BE2C (cell line): ENCODE measurements around the gene PRKN.

Experiments used
- DNase-seq: peaks from one replicate; pipeline ENCODE4 v3.0.0-alpha.2; 2020
- H3K27me3 ChIP-seq: fragments of 250-450 bp; sonication (Bioruptor Pico); 2 replicates; pipeline ENCODE4 v1.5.1; 2020; ENCODE audit warnings: mild to moderate bottlenecking
- H3K36me3 ChIP-seq: fragments of 250-450 bp; sonication (Bioruptor Pico); 2 replicates; pipeline ENCODE4 v1.5.1; 2020; ENCODE audit warnings: mild to moderate bottlenecking
- H3K4me1 ChIP-seq: fragments of 250-450 bp; sonication (Bioruptor Pico); 2 replicates; pipeline ENCODE4 v1.5.1; 2020
- H3K4me3 ChIP-seq: 2 replicates; pipeline ENCODE4 v1.5.1; 2011; ENCODE audit warnings: low read depth, low read length
- H3K9me3 ChIP-seq: fragments of 250-450 bp; sonication (Bioruptor Pico); 2 replicates; pipeline ENCODE4 v1.5.1; 2020
- TF ChIP-seq, protein P1 (sequence below): IDR thresholded peaks from 2 replicates; pipeline ENCODE4 v1.5.1; 2012; ENCODE audit warnings: mild to moderate bottlenecking, low read depth, low read length

PRKN gene

DNA sequence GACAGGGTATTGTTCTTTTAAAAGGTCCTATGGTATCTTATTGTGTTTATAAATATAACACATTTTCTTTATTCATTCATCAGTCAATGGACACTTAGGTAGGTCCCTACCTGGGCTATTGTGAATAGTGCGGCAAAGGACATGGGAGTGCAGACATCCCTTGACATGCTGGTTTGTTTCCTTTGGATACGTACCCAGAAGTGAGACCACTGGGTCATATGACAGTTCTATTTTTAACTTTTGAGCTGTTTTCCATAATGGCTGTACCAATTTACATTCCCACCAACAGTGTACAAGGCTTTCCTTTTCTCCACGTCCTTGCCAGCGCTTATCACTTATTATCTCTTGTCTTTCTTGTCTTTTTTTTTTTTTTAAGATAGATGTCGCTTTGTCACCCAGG lies 627.5 kb downstream of the PRKN start:
- no peaks in the 10 kb centered on the region for H3K9me3 ChIP-seq
- TF ChIP-seq, protein P1, sequence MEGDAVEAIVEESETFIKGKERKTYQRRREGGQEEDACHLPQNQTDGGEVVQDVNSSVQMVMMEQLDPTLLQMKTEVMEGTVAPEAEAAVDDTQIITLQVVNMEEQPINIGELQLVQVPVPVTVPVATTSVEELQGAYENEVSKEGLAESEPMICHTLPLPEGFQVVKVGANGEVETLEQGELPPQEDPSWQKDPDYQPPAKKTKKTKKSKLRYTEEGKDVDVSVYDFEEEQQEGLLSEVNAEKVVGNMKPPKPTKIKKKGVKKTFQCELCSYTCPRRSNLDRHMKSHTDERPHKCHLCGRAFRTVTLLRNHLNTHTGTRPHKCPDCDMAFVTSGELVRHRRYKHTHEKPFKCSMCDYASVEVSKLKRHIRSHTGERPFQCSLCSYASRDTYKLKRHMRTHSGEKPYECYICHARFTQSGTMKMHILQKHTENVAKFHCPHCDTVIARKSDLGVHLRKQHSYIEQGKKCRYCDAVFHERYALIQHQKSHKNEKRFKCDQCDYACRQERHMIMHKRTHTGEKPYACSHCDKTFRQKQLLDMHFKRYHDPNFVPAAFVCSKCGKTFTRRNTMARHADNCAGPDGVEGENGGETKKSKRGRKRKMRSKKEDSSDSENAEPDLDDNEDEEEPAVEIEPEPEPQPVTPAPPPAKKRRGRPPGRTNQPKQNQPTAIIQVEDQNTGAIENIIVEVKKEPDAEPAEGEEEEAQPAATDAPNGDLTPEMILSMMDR: no peak
- no peaks in the 10 kb centered on the region for H3K27me3 ChIP-seq

DNA sequence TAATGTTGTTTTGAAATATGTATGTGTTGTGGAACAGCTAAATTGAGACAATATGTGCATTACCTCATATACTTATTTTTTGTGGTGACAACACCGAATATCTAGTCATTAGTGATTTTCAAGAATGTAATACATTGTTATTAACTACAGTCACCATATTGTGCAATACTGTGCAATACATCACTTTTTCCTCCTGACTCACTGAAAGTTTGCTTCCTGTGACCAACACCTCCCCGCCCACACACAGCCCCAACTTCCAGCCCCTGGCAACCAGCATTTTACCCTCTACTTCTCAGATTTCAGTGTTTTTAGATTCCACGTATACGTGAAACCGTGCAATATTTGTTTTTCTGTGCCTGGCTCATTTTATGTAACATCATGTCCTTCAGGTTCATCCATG lies 627.9 kb downstream of the PRKN start:
- Histone ChIP-seq H3K4me1 (no peaks in the 10 kb centered on the region), H3K27me3 (no peaks in the 10 kb centered on the region), H3K36me3 (no peaks in the 10 kb centered on the region), H3K9me3 (no peaks in the 10 kb centered on the region), H3K4me3 (no peak overlapping the region)
- no peak for DNase-seq
- TF ChIP-seq, protein P1: no peak

More for the DNA sequence above, 627.5 kb downstream of the PRKN start:
- Histone ChIP-seq H3K36me3 (no peaks in the 10 kb centered on the region), H3K4me3 (no peak overlapping the region), H3K4me1 (no peaks in the 10 kb centered on the region)
- no peak for DNase-seq

DNA sequence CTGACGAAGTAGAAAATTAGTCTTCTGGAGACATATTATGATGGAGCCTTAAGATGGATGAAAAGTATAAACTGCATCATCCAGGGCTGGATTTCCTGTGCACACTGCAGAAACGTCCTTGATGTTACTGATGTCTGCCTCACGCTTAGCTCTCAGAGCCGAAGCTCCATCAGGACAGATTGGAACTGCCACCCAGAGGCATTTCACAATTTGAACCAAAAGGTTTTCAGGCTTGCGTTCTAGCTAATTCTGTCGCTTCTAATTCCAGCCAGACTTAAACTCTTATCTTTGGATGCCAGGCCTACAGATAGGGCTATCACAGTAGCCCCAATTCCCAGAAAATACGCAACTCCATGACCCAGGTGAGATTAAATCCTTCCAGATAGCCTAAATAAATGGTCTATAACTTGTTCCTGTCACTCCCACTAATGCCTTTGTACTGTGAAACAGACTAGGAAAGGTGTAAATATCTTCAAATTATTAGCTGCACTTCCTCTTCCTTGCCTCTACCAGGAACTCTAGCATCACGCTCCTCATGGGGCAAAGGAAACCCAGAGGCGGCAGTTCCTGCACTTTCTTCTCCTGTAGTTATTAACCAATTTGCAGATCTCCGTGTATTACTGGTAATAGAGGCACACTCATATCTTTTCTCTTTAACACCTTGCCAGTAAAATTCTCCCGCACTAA lies 634.6 kb downstream of the PRKN start:
- no peak for DNase-seq
- Histone ChIP-seq H3K27me3 (no peaks in the 10 kb centered on the region), H3K36me3 (no peaks in the 10 kb centered on the region), H3K4me3 (no peak overlapping the region), H3K9me3 (no peaks in the 10 kb centered on the region), H3K4me1 (no peaks in the 10 kb centered on the region)
- TF ChIP-seq, protein P1: no peak

DNA sequence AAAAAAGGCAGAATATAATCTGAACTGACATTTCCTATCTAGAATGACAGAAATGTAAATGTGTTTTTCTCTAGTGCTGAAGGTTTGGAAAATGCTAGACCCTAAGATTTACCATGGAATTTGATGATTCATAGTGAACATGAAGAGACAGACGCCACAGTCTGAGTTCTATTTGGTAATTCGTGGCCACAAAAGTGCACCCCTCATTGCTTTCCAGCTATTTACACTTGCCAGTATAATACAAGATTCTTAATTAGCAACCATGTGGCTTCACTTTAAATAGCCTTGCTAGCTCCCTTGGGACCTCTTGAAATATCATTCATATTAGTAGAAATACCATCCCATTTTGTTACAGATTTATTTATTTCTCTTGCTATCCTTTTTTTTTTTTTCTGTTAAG lies 636.8 kb downstream of the PRKN start:
- Histone ChIP-seq H3K36me3 (no peaks in the 10 kb centered on the region), H3K9me3 (no peaks in the 10 kb centered on the region), H3K27me3 (no peaks in the 10 kb centered on the region), H3K4me3 (no peak overlapping the region), H3K4me1 (no peaks in the 10 kb centered on the region)
- TF ChIP-seq, protein P1: no peak
- no peak for DNase-seq

DNA sequence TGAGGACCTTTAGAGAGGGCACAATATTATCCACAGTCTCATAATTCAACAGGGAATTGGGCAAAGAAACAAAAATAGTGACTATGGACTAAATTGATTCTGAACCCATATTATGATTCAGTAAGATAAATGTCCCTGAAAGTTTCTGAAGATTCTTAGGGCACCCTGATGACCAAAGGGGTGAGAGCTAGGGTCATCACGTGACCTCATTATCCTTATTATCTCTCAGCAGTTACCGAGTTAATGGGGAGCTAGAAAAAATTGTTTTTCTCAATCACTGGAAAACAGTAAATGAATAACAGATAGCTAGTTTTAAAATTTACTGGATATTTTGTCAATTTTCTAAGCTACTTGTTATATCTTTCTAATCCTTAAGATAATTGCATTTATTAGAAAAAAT lies 639.5 kb downstream of the PRKN start:
- no peak overlapping the region for H3K4me3 ChIP-seq
- no peak for DNase-seq
- H3K27me3 ChIP-seq: no peaks in the 10 kb centered on the region
- TF ChIP-seq, protein P1: no peak
- H3K36me3 ChIP-seq: no peaks in the 10 kb centered on the region
- H3K4me1 ChIP-seq: no peaks in the 10 kb centered on the region
- no peaks in the 10 kb centered on the region for H3K9me3 ChIP-seq

DNA sequence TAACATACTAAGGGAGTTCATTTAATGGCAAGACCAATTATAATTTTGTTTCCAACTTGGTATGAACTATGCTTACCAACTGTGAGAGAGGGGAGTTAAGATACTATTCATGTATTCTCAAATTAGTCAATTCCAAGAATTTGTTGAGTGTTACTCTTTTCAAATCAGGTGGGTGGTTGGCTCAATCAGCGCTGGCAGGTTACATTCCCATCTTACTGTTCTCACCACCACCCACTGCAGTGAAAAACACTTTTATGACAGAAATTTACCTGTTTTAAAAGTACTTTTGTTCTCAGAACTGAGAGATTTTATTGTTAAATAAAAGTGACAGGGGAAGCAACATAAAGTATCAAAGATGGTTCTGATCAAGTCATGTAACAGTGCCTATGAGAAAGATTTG lies 642.0 kb downstream of the PRKN start:
- no peaks in the 10 kb centered on the region for H3K4me1 ChIP-seq
- no peak for DNase-seq
- H3K4me3 ChIP-seq: no peak overlapping the region
- TF ChIP-seq, protein P1: no peak
- H3K27me3 ChIP-seq: no peaks in the 10 kb centered on the region
- no peaks in the 10 kb centered on the region for H3K9me3 ChIP-seq
- no peaks in the 10 kb centered on the region for H3K36me3 ChIP-seq
